H9 (cell line): ENCODE results near the gene CCDC174. TPM values are rescaled to one million over a fixed set of nuclear protein-coding genes. Genes with fewer than 3 reads are reported as not detected.

Source experiments
- DNase-seq: peaks from one replicate; pipeline ENCODE4 v3.0.0-alpha.2; 2017
- H2AFZ ChIP-seq: one replicate; pipeline ENCODE4 v1.6.1; 2013; ENCODE audit warnings: mild to moderate bottlenecking, low read length, control low read depth, moderate library complexity
- H2AK5ac ChIP-seq: 2 replicates; pipeline ENCODE4 v1.6.1; 2013; ENCODE audit warnings: low read length, control low read depth, mixed read lengths; ENCODE audit not compliant: insufficient read length
- H2BK120ac ChIP-seq: one replicate; pipeline ENCODE4 v1.6.1; 2013; ENCODE audit warnings: low read depth, mild to moderate bottlenecking, low read length, control low read depth, inconsistent platforms; ENCODE audit not compliant: poor library complexity, severe bottlenecking
- H2BK12ac ChIP-seq: 2 replicates; pipeline ENCODE4 v1.6.1; 2013; ENCODE audit warnings: low read length, control low read depth, mixed read lengths, low read depth; ENCODE audit not compliant: insufficient read length
- H2BK15ac ChIP-seq: 2 replicates; pipeline ENCODE4 v1.6.1; 2013; ENCODE audit warnings: low read depth, low read length, control low read depth
- H2BK20ac ChIP-seq: one replicate; pipeline ENCODE4 v1.6.1; 2013; ENCODE audit warnings: low read depth, mild to moderate bottlenecking, low read length, control low read depth, inconsistent platforms; ENCODE audit not compliant: poor library complexity, severe bottlenecking
- H2BK5ac ChIP-seq: 2 replicates; pipeline ENCODE4 v1.6.1; 2013; ENCODE audit warnings: low read length, control low read depth, mixed read lengths; ENCODE audit not compliant: insufficient read length
- H3K14ac ChIP-seq: 2 replicates; pipeline ENCODE4 v1.6.1; 2013; ENCODE audit warnings: low read length, control low read depth; ENCODE audit not compliant: insufficient read depth
- H3K18ac ChIP-seq: 2 replicates; pipeline ENCODE4 v1.6.1; 2013; ENCODE audit warnings: low read depth, mild to moderate bottlenecking, mixed read lengths, low read length, control low read depth; ENCODE audit not compliant: insufficient read length
- H3K23ac ChIP-seq: 2 replicates; pipeline ENCODE4 v1.6.1; 2013; ENCODE audit warnings: low read length, control low read depth, mixed read lengths, low read depth; ENCODE audit not compliant: insufficient read length
- H3K23me2 ChIP-seq: 2 replicates; pipeline ENCODE4 v1.6.1; 2013; ENCODE audit warnings: low read depth, mild to moderate bottlenecking, mixed read lengths, low read length, control low read depth; ENCODE audit not compliant: insufficient read length, poor library complexity, severe bottlenecking
- H3K27ac ChIP-seq: 2 replicates; pipeline ENCODE4 v1.5.1; 2013; ENCODE audit warnings: low read length, control low read depth, mixed read lengths, low read depth; ENCODE audit not compliant: insufficient read length
- H3K27me3 ChIP-seq: 2 replicates; pipeline ENCODE4 v1.6.1; 2013; ENCODE audit warnings: low read length, control low read depth, inconsistent platforms; ENCODE audit not compliant: insufficient read depth
- H3K4ac ChIP-seq: 2 replicates; pipeline ENCODE4 v1.6.1; 2013; ENCODE audit warnings: low read depth, mild to moderate bottlenecking, control low read depth, inconsistent platforms, low read length, moderate library complexity
- H3K4me1 ChIP-seq: 2 replicates; pipeline ENCODE4 v1.6.1; 2013; ENCODE audit warnings: low read length, control low read depth, inconsistent platforms; ENCODE audit not compliant: insufficient read depth
- H3K4me2 ChIP-seq: 2 replicates; pipeline ENCODE4 v1.6.1; 2013; ENCODE audit warnings: low read length, control low read depth, mixed read lengths; ENCODE audit not compliant: insufficient read length, insufficient read depth
- H3K56ac ChIP-seq: 2 replicates; pipeline ENCODE4 v1.6.1; 2013; ENCODE audit warnings: low read depth, mild to moderate bottlenecking, mixed read lengths, low read length, control low read depth; ENCODE audit not compliant: insufficient read length
- H3K79me1 ChIP-seq: 2 replicates; pipeline ENCODE4 v1.6.1; 2013; ENCODE audit warnings: low read depth, mild to moderate bottlenecking, moderate library complexity, low read length, control low read depth, inconsistent platforms; ENCODE audit not compliant: insufficient read depth, poor library complexity, severe bottlenecking
- H3K79me2 ChIP-seq: 2 replicates; pipeline ENCODE4 v1.6.1; 2013; ENCODE audit warnings: low read length, control low read depth, inconsistent platforms; ENCODE audit not compliant: insufficient read depth
- H3K9ac ChIP-seq: 2 replicates; pipeline ENCODE4 v1.6.1; 2013; ENCODE audit warnings: low read length, control low read depth, mixed read lengths; ENCODE audit not compliant: insufficient read length; ENCODE audit errors: extremely low read depth
- H3K9me3 ChIP-seq: one replicate; pipeline ENCODE4 v1.6.1; 2013; ENCODE audit warnings: low read depth, low read length, inconsistent platforms; ENCODE audit not compliant: control insufficient read depth
- H3T11ph ChIP-seq: one replicate; pipeline ENCODE4 v1.6.1; 2013; ENCODE audit warnings: mild to moderate bottlenecking, low read length, control low read depth, inconsistent platforms
- H4K20me1 ChIP-seq: one replicate; pipeline ENCODE4 v1.6.1; 2013; ENCODE audit not compliant: control insufficient read depth, insufficient read length, insufficient read depth
- H4K5ac ChIP-seq: 2 replicates; pipeline ENCODE4 v1.6.1; 2013; ENCODE audit warnings: low read depth, mild to moderate bottlenecking, mixed read lengths, low read length, control low read depth; ENCODE audit not compliant: insufficient read length
- H4K8ac ChIP-seq: replicated peaks from 2 replicates; pipeline ENCODE4 v1.6.1; 2013; ENCODE audit warnings: low read length, control low read depth, mixed read lengths, low read depth; ENCODE audit not compliant: insufficient read length
- H4K91ac ChIP-seq: 2 replicates; pipeline ENCODE4 v1.6.1; 2013; ENCODE audit warnings: low read depth, mild to moderate bottlenecking, moderate library complexity, mixed read lengths, low read length, control low read depth; ENCODE audit not compliant: insufficient read length
- H3K27ac Mint-ChIP-seq, 3 experiments: 2 replicates in 2 of 3; 3 replicates in 1 of 3; pipeline ENCODE4 v1.8.0; 2020 to 2021; ENCODE audit warnings: mixed read lengths in 3 of 3, mild to moderate bottlenecking in 1 of 3, moderate library complexity in 1 of 3
- H3K27me3 Mint-ChIP-seq: 2 replicates; pipeline ENCODE4 v1.8.0; 2021; ENCODE audit warnings: low read depth, mild to moderate bottlenecking, moderate library complexity, mixed read lengths
- H3K36me3 Mint-ChIP-seq, 3 experiments: 2 replicates in 2 of 3; 3 replicates in 1 of 3; pipeline ENCODE4 v1.8.0; 2020 to 2021; ENCODE audit warnings: low read depth in 3 of 3, mixed read lengths in 3 of 3; ENCODE audit not compliant: insufficient read depth in 1 of 3
- H3K4me1 Mint-ChIP-seq, 2 experiments: 2 replicates each; pipeline ENCODE4 v1.8.0; 2020; ENCODE audit warnings: mixed read lengths in 2 of 2
- H3K4me3 Mint-ChIP-seq, 2 experiments: 2 replicates in 1 of 2; 3 replicates in 1 of 2; pipeline ENCODE4 v1.8.0; 2020 to 2021; ENCODE audit warnings: mild to moderate bottlenecking in 2 of 2, mixed read lengths in 2 of 2, moderate library complexity in 1 of 2
- H3K9me3 Mint-ChIP-seq, 2 experiments: 2 replicates in 1 of 2; 3 replicates in 1 of 2; pipeline ENCODE4 v1.8.0; 2020; ENCODE audit warnings: mild to moderate bottlenecking in 2 of 2, mixed read lengths in 2 of 2, moderate library complexity in 1 of 2
- CTCF ChIP-seq: fragments of 200-600 bp; sonication (generic); conservative IDR thresholded peaks from 3 replicates; pipeline ENCODE4 v1.8.0; 2021; ENCODE audit warnings: antibody characterized with exemption, mild to moderate bottlenecking
- WGBS: extraction: QIAGEN DNeasy Blood & Tissue Kit; methylation state at CpG from one replicate; pipeline ENCODE4 v1.1.7; 2013; ENCODE audit warnings: missing lambda C conversion rate, low lambda C conversion rate, mixed read lengths; ENCODE audit not compliant: insufficient read length; ENCODE audit errors: extremely low coverage; 5-methylcytosine and 5-hydroxymethylcytosine counted together
- total RNA-seq: library from RNA; stranded (reverse); gene quantifications from 2 replicates; pipeline ENCODE4 v1.2.1, GENCODE V29; 2021

Gene CCDC174
- total RNA-seq, 1 experiment from 2014 or later: 15.2 TPM

DNA sequence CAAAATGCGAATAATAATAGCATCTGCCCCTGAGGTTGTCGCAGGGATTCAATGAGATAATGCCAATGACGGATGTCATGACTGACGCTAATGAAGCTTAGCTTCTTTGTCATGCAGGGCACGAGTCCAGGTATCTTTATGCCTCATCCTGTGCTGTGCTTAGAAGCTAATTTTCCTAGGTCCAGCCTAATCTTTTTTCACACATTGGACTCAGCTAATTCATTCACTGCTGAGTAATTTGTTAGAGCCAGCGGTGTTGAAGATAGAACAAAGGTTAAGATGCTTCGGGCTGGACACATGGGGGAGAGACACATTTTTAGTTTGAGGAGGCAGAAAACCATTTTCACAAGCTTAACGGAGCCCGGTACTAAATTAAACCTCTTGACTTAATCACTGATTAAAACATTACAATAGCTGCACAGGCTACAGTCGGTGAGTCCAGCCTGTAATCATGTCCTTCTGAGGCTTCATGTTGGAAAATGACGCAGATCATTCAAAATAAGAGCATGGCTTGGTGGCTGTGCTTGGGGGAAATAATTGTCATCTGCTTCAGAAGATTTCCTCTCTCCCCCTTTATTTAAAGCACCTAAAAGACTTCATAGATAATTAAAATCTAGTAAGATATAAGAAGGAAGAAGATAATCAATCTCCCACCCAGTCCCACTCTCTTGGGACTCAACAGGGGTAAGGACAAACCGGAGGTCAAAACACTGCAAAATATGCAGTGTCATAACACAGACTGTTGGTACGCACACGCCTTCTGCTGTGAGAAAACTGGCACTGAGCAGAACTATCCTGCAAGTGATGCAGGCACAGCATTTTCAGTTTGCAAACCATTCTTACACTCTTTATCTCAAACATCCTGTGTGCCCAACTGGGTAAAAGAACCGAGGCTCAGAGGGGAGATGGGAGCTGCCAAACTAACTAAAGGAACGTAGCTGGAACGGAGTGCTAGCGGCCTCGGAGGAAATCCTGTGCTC lies 3.3 kb upstream of the CCDC174 start:
- no peak overlapping the region for H3K56ac ChIP-seq
- Mint-ChIP-seq H3K27ac (no peak overlapping the region), H3K27me3 (peaks cover 56% of the 10 kb centered on the region), H3K36me3 (no peaks in the 10 kb centered on the region), H3K4me3 (no peak overlapping the region), H3K9me3 (peaks cover 0 to 2% of the 10 kb centered on the region in 2 experiments; a peak in 1 of 5 replicates), H3K4me1 (peaks cover 5 to 14% of the 10 kb centered on the region in 2 experiments)
- no peak overlapping the region for H2BK5ac ChIP-seq
- H4K20me1 ChIP-seq: no peaks in the 10 kb centered on the region
- DNase-seq: no peak
- H3K23ac ChIP-seq: no peak overlapping the region
- H2BK20ac ChIP-seq: no peak overlapping the region
- H3K27me3 ChIP-seq: no peaks in the 10 kb centered on the region; the same call in 1 of the 2 replicates
- no peaks in the 10 kb centered on the region for H3K9me3 ChIP-seq
- H3K4me2 ChIP-seq: no peak overlapping the region
- H2BK12ac ChIP-seq: no peak overlapping the region
- no peak overlapping the region for H3K4ac ChIP-seq
- no peak overlapping the region for H3K27ac ChIP-seq
- no peak overlapping the region for H4K91ac ChIP-seq
- H3K79me1 ChIP-seq: peaks cover 7% of the 10 kb centered on the region
- H3T11ph ChIP-seq: no peak overlapping the region
- no peak overlapping the region for H4K5ac ChIP-seq
- no peaks in the 10 kb centered on the region for H3K4me1 ChIP-seq
- no peak overlapping the region for H3K18ac ChIP-seq
- H3K23me2 ChIP-seq: peaks cover 6% of the 10 kb centered on the region
- no peak overlapping the region for H2BK15ac ChIP-seq
- no peak overlapping the region for H4K8ac ChIP-seq
- H2AK5ac ChIP-seq: no peak overlapping the region
- WGBS: no CpG with 5 or more reads among the region's 19 CpGs
- no peak overlapping the region for H3K9ac ChIP-seq
- no peak overlapping the region for H3K14ac ChIP-seq
- no peak for TF ChIP-seq CTCF
- H2AFZ ChIP-seq: no peak overlapping the region
- no peak overlapping the region for H2BK120ac ChIP-seq
- peaks cover 2% of the 10 kb centered on the region; the same call in 1 of the 2 replicates for H3K79me2 ChIP-seq
